Ishikawa (cell line): ENCODE measurements around the gene CCR5AS.

Experiments used
- CEBPB ChIP-seq: IDR thresholded peaks from 2 replicates; pipeline ENCODE4 v1.6.1; 2012
- CREB1 ChIP-seq: IDR thresholded peaks from 2 replicates; pipeline ENCODE4 v1.6.1; 2012; ENCODE audit warnings: low read depth
- EGR1 ChIP-seq: IDR thresholded peaks from 2 replicates; pipeline ENCODE4 v1.6.1; 2012
- EP300 ChIP-seq: IDR thresholded peaks from 2 replicates; pipeline ENCODE4 v1.6.1; 2012; ENCODE audit warnings: borderline replicate concordance
- FOXM1 ChIP-seq: IDR thresholded peaks from 2 replicates; pipeline ENCODE4 v1.6.1; 2012; ENCODE audit warnings: low read depth, borderline replicate concordance
- REST ChIP-seq: IDR thresholded peaks from 2 replicates; pipeline ENCODE4 v1.6.1; 2012; ENCODE audit warnings: low read depth, mild to moderate bottlenecking
- TAF1 ChIP-seq: IDR thresholded peaks from 2 replicates; pipeline ENCODE4 v1.6.1; 2012; ENCODE audit warnings: low read depth, mild to moderate bottlenecking
- TCF12 ChIP-seq: IDR thresholded peaks from 2 replicates; pipeline ENCODE4 v1.6.1; 2012; ENCODE audit warnings: low read depth
- TEAD4 ChIP-seq: IDR thresholded peaks from 2 replicates; pipeline ENCODE4 v1.6.1; 2012
- USF1 ChIP-seq: IDR thresholded peaks from 2 replicates; pipeline ENCODE4 v1.6.1; 2012
- YY1 ChIP-seq: IDR thresholded peaks from 2 replicates; pipeline ENCODE4 v1.6.1; 2012; ENCODE audit warnings: low read depth
- ZBTB7A ChIP-seq: IDR thresholded peaks from 2 replicates; pipeline ENCODE4 v1.6.1; 2012; ENCODE audit warnings: low read depth
- TF ChIP-seq, protein P1 (sequence below): IDR thresholded peaks from 2 replicates; pipeline ENCODE4 v1.6.1; 2012

- TF ChIP-seq, protein P1, sequence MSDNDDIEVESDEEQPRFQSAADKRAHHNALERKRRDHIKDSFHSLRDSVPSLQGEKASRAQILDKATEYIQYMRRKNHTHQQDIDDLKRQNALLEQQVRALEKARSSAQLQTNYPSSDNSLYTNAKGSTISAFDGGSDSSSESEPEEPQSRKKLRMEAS: no peak
- TF ChIP-seq EP300 (no peak), CEBPB (no peak), TEAD4 (no peak), YY1 (no peak), TAF1 (no peak), REST (no peak), EGR1 (no peak), ZBTB7A (no peak), CREB1 (no peak), FOXM1 (no peak), USF1 (no peak), TCF12 (no peak)
These were observed 92.3 kb downstream of the CCR5AS start for GRCh38 chr3:46314517-46314916.
